NCI-H146 treated with DMSO at 0.1 percent for 48 hours (cell line): Measurements from ENCODE around the gene MMP8.

ENCODE experiments used
- DNase-seq: peaks from one replicate; lab custom pipeline; 2025; ENCODE audit not compliant: unreplicated experiment; lab: John Stamatoyannopoulos, UW

MMP8 gene

DNA sequence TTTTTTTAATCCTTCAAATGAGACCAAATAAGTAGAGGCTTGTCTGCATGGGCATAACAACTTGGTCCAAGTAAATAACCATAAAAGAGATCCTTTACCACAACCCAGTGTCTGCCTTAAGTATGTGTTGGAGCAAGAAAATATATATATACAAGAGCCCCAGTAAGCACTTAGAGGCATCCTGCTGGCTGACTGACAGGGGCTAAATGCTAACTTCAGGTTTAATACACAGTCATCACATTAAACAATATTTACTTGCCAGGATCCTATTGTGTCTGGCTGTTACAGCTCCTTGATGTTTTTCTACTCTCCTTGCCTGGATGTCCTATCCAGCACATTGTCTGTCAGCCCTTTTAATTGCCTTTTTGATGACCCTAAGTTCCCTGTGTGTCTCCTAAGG lies 62.1 kb downstream of the MMP8 start:
- no peak for DNase-seq
